H9 (cell line): ENCODE measurements around the gene ERVW-1. TPM values are rescaled to one million over a fixed set of nuclear protein-coding genes. Genes with fewer than 3 reads are reported as not detected.

Experiments
- DNase-seq: peaks from one replicate; pipeline ENCODE4 v3.0.0-alpha.2; 2017
- H2AFZ ChIP-seq: one replicate; pipeline ENCODE4 v1.6.1; 2013; ENCODE audit warnings: mild to moderate bottlenecking, low read length, control low read depth, moderate library complexity
- H2AK5ac ChIP-seq: 2 replicates; pipeline ENCODE4 v1.6.1; 2013; ENCODE audit warnings: low read length, control low read depth, mixed read lengths; ENCODE audit not compliant: insufficient read length
- H2BK120ac ChIP-seq: one replicate; pipeline ENCODE4 v1.6.1; 2013; ENCODE audit warnings: low read depth, mild to moderate bottlenecking, low read length, control low read depth, inconsistent platforms; ENCODE audit not compliant: poor library complexity, severe bottlenecking
- H2BK12ac ChIP-seq: 2 replicates; pipeline ENCODE4 v1.6.1; 2013; ENCODE audit warnings: low read length, control low read depth, mixed read lengths, low read depth; ENCODE audit not compliant: insufficient read length
- H2BK15ac ChIP-seq: 2 replicates; pipeline ENCODE4 v1.6.1; 2013; ENCODE audit warnings: low read depth, low read length, control low read depth
- H2BK20ac ChIP-seq: one replicate; pipeline ENCODE4 v1.6.1; 2013; ENCODE audit warnings: low read depth, mild to moderate bottlenecking, low read length, control low read depth, inconsistent platforms; ENCODE audit not compliant: poor library complexity, severe bottlenecking
- H2BK5ac ChIP-seq: 2 replicates; pipeline ENCODE4 v1.6.1; 2013; ENCODE audit warnings: low read length, control low read depth, mixed read lengths; ENCODE audit not compliant: insufficient read length
- H3K14ac ChIP-seq: 2 replicates; pipeline ENCODE4 v1.6.1; 2013; ENCODE audit warnings: low read length, control low read depth; ENCODE audit not compliant: insufficient read depth
- H3K18ac ChIP-seq: 2 replicates; pipeline ENCODE4 v1.6.1; 2013; ENCODE audit warnings: low read depth, mild to moderate bottlenecking, mixed read lengths, low read length, control low read depth; ENCODE audit not compliant: insufficient read length
- H3K23ac ChIP-seq: 2 replicates; pipeline ENCODE4 v1.6.1; 2013; ENCODE audit warnings: low read length, control low read depth, mixed read lengths, low read depth; ENCODE audit not compliant: insufficient read length
- H3K23me2 ChIP-seq: 2 replicates; pipeline ENCODE4 v1.6.1; 2013; ENCODE audit warnings: low read depth, mild to moderate bottlenecking, mixed read lengths, low read length, control low read depth; ENCODE audit not compliant: insufficient read length, poor library complexity, severe bottlenecking
- H3K27ac ChIP-seq: 2 replicates; pipeline ENCODE4 v1.5.1; 2013; ENCODE audit warnings: low read length, control low read depth, mixed read lengths, low read depth; ENCODE audit not compliant: insufficient read length
- H3K27me3 ChIP-seq: 2 replicates; pipeline ENCODE4 v1.6.1; 2013; ENCODE audit warnings: low read length, control low read depth, inconsistent platforms; ENCODE audit not compliant: insufficient read depth
- H3K4ac ChIP-seq: 2 replicates; pipeline ENCODE4 v1.6.1; 2013; ENCODE audit warnings: low read depth, mild to moderate bottlenecking, control low read depth, inconsistent platforms, low read length, moderate library complexity
- H3K4me1 ChIP-seq: 2 replicates; pipeline ENCODE4 v1.6.1; 2013; ENCODE audit warnings: low read length, control low read depth, inconsistent platforms; ENCODE audit not compliant: insufficient read depth
- H3K4me2 ChIP-seq: 2 replicates; pipeline ENCODE4 v1.6.1; 2013; ENCODE audit warnings: low read length, control low read depth, mixed read lengths; ENCODE audit not compliant: insufficient read length, insufficient read depth
- H3K56ac ChIP-seq: 2 replicates; pipeline ENCODE4 v1.6.1; 2013; ENCODE audit warnings: low read depth, mild to moderate bottlenecking, mixed read lengths, low read length, control low read depth; ENCODE audit not compliant: insufficient read length
- H3K79me1 ChIP-seq: 2 replicates; pipeline ENCODE4 v1.6.1; 2013; ENCODE audit warnings: low read depth, mild to moderate bottlenecking, moderate library complexity, low read length, control low read depth, inconsistent platforms; ENCODE audit not compliant: insufficient read depth, poor library complexity, severe bottlenecking
- H3K79me2 ChIP-seq: 2 replicates; pipeline ENCODE4 v1.6.1; 2013; ENCODE audit warnings: low read length, control low read depth, inconsistent platforms; ENCODE audit not compliant: insufficient read depth
- H3K9ac ChIP-seq: 2 replicates; pipeline ENCODE4 v1.6.1; 2013; ENCODE audit warnings: low read length, control low read depth, mixed read lengths; ENCODE audit not compliant: insufficient read length; ENCODE audit errors: extremely low read depth
- H3K9me3 ChIP-seq: one replicate; pipeline ENCODE4 v1.6.1; 2013; ENCODE audit warnings: low read depth, low read length, inconsistent platforms; ENCODE audit not compliant: control insufficient read depth
- H3T11ph ChIP-seq: one replicate; pipeline ENCODE4 v1.6.1; 2013; ENCODE audit warnings: mild to moderate bottlenecking, low read length, control low read depth, inconsistent platforms
- H4K20me1 ChIP-seq: one replicate; pipeline ENCODE4 v1.6.1; 2013; ENCODE audit not compliant: control insufficient read depth, insufficient read length, insufficient read depth
- H4K5ac ChIP-seq: 2 replicates; pipeline ENCODE4 v1.6.1; 2013; ENCODE audit warnings: low read depth, mild to moderate bottlenecking, mixed read lengths, low read length, control low read depth; ENCODE audit not compliant: insufficient read length
- H4K8ac ChIP-seq: replicated peaks from 2 replicates; pipeline ENCODE4 v1.6.1; 2013; ENCODE audit warnings: low read length, control low read depth, mixed read lengths, low read depth; ENCODE audit not compliant: insufficient read length
- H4K91ac ChIP-seq: 2 replicates; pipeline ENCODE4 v1.6.1; 2013; ENCODE audit warnings: low read depth, mild to moderate bottlenecking, moderate library complexity, mixed read lengths, low read length, control low read depth; ENCODE audit not compliant: insufficient read length
- H3K27ac Mint-ChIP-seq, 3 experiments: 2 replicates in 2 of 3; 3 replicates in 1 of 3; pipeline ENCODE4 v1.8.0; 2020 to 2021; ENCODE audit warnings: mixed read lengths in 3 of 3, mild to moderate bottlenecking in 1 of 3, moderate library complexity in 1 of 3
- H3K27me3 Mint-ChIP-seq: 2 replicates; pipeline ENCODE4 v1.8.0; 2021; ENCODE audit warnings: low read depth, mild to moderate bottlenecking, moderate library complexity, mixed read lengths
- H3K36me3 Mint-ChIP-seq, 3 experiments: 2 replicates in 2 of 3; 3 replicates in 1 of 3; pipeline ENCODE4 v1.8.0; 2020 to 2021; ENCODE audit warnings: low read depth in 3 of 3, mixed read lengths in 3 of 3; ENCODE audit not compliant: insufficient read depth in 1 of 3
- H3K4me1 Mint-ChIP-seq, 2 experiments: 2 replicates each; pipeline ENCODE4 v1.8.0; 2020; ENCODE audit warnings: mixed read lengths in 2 of 2
- H3K4me3 Mint-ChIP-seq, 2 experiments: 2 replicates in 1 of 2; 3 replicates in 1 of 2; pipeline ENCODE4 v1.8.0; 2020 to 2021; ENCODE audit warnings: mild to moderate bottlenecking in 2 of 2, mixed read lengths in 2 of 2, moderate library complexity in 1 of 2
- H3K9me3 Mint-ChIP-seq, 2 experiments: 2 replicates in 1 of 2; 3 replicates in 1 of 2; pipeline ENCODE4 v1.8.0; 2020; ENCODE audit warnings: mild to moderate bottlenecking in 2 of 2, mixed read lengths in 2 of 2, moderate library complexity in 1 of 2
- CTCF ChIP-seq: fragments of 200-600 bp; sonication (generic); conservative IDR thresholded peaks from 3 replicates; pipeline ENCODE4 v1.8.0; 2021; ENCODE audit warnings: antibody characterized with exemption, mild to moderate bottlenecking
- WGBS: extraction: QIAGEN DNeasy Blood & Tissue Kit; methylation state at CpG from one replicate; pipeline ENCODE4 v1.1.7; 2013; ENCODE audit warnings: missing lambda C conversion rate, low lambda C conversion rate, mixed read lengths; ENCODE audit not compliant: insufficient read length; ENCODE audit errors: extremely low coverage; 5-methylcytosine and 5-hydroxymethylcytosine counted together
- total RNA-seq: library from RNA; stranded (reverse); gene quantifications from 2 replicates; pipeline ENCODE4 v1.2.1, GENCODE V29; 2021

The ERVW-1 gene
- total RNA-seq, 1 experiment from 2014 or later: not detected

GRCh38 chr7:92421676-92422435, 55.9 kb downstream of the ERVW-1 start:
- no peak overlapping the region for H3K4me2 ChIP-seq
- no peak overlapping the region for H2BK15ac ChIP-seq
- no peak overlapping the region for H3T11ph ChIP-seq
- no peaks in the 10 kb centered on the region; a peak in 1 of 5 replicates for H3K9me3 Mint-ChIP-seq
- H3K4me1 Mint-ChIP-seq: peaks cover 15 to 20% of the 10 kb centered on the region in 2 experiments
- no peak overlapping the region for H3K27ac Mint-ChIP-seq
- no peak overlapping the region for H3K4ac ChIP-seq
- peaks cover 3% of the 10 kb centered on the region for H3K23me2 ChIP-seq
- no peaks in the 10 kb centered on the region for H3K79me2 ChIP-seq
- no peak overlapping the region for H4K91ac ChIP-seq
- H3K9ac ChIP-seq: no peak overlapping the region
- no peak for DNase-seq
- no peaks in the 10 kb centered on the region; the same call in 1 of the 2 replicates for H3K4me1 ChIP-seq
- H3K9me3 ChIP-seq: no peaks in the 10 kb centered on the region
- H3K27me3 ChIP-seq: no peaks in the 10 kb centered on the region
- no peak overlapping the region for H2BK12ac ChIP-seq
- no peak for TF ChIP-seq CTCF
- no peak overlapping the region for H2BK120ac ChIP-seq
- peaks cover 3% of the 10 kb centered on the region for H3K27me3 Mint-ChIP-seq
- H4K20me1 ChIP-seq: peaks cover 2% of the 10 kb centered on the region
- no peak overlapping the region for H3K4me3 Mint-ChIP-seq
- H2AK5ac ChIP-seq: no peak overlapping the region
- no peak overlapping the region for H4K8ac ChIP-seq
- no peak overlapping the region for H2BK20ac ChIP-seq
- no peak overlapping the region for H3K56ac ChIP-seq
- H2BK5ac ChIP-seq: no peak overlapping the region
- no peak overlapping the region for H3K27ac ChIP-seq
- WGBS: no CpG with 5 or more reads among the region's 5 CpGs
- no peak overlapping the region for H3K14ac ChIP-seq
- no peak overlapping the region for H3K18ac ChIP-seq
- no peak overlapping the region for H2AFZ ChIP-seq
- H3K79me1 ChIP-seq: no peaks in the 10 kb centered on the region
- H3K36me3 Mint-ChIP-seq: no peaks in the 10 kb centered on the region
- no peak overlapping the region for H3K23ac ChIP-seq
- no peak overlapping the region for H4K5ac ChIP-seq

Other genes starting within 250 kb of the ERVW-1 start
- gene KRIT1, start 232.0 kb downstream of the ERVW-1 start, total RNA-seq: 34.9 and 38.1 TPM in 2 replicates
- 42.0 and 48.1 TPM in 2 replicates for gene ANKIB1, start 232.0 kb downstream of the ERVW-1 start, total RNA-seq
- gene GATAD1, start 30.5 kb downstream of the ERVW-1 start, total RNA-seq: 33.2 and 36.5 TPM in 2 replicates
- 21.2 and 21.8 TPM in 2 replicates for gene PEX1, start 50.6 kb upstream of the ERVW-1 start, total RNA-seq
- gene RBM48, start 50.8 kb upstream of the ERVW-1 start, total RNA-seq: 12.5 and 12.6 TPM in 2 replicates
- gene FAM133B, start 112.4 kb upstream of the ERVW-1 start, total RNA-seq: 39.2 and 41.2 TPM in 2 replicates